GM19025 (cell line): ENCODE measurements around the gene ZNF506.
"Not testable (repeated sequence)": the region's sequence is repeated elsewhere in the genome, so short reads cannot be mapped to it uniquely, and the experiment has no call there.

Experiments
- ATAC-seq: cut with Tn5 transposase; IDR thresholded peaks from one replicate; pipeline ENCODE4 v1.9.1; 2021; ENCODE audit warnings: mild to moderate bottlenecking, low read depth, moderate library complexity; ENCODE audit not compliant: unreplicated experiment

Gene ZNF506

GRCh38 chr19:19781791-19782190 is 39.8 kb downstream of the ZNF506 start:
- ATAC-seq: not testable (repeated sequence)

DNA sequence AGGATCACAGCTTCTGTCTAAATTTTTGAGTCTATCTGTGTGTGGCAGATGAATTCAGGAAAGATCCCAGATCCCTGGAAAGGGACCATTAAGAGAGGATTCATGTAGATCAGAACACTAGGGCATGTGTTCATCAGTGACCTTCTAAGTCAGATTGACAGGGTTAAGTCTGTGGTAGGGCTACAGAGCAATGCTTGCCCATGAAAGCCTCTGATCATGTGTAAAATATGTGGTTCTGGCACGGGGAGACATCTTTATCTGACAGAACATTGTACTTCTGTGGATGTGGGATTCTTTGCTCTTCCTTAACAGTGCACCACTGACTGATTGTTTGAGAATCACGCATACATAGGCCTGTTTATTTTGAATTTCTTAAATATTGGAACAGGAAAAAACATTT is 42.9 kb downstream of the ZNF506 start:
- no peak for ATAC-seq

- ATAC-seq: no peak
These were observed 43.9 kb downstream of the ZNF506 start for GRCh38 chr19:19777692-19778091.

DNA sequence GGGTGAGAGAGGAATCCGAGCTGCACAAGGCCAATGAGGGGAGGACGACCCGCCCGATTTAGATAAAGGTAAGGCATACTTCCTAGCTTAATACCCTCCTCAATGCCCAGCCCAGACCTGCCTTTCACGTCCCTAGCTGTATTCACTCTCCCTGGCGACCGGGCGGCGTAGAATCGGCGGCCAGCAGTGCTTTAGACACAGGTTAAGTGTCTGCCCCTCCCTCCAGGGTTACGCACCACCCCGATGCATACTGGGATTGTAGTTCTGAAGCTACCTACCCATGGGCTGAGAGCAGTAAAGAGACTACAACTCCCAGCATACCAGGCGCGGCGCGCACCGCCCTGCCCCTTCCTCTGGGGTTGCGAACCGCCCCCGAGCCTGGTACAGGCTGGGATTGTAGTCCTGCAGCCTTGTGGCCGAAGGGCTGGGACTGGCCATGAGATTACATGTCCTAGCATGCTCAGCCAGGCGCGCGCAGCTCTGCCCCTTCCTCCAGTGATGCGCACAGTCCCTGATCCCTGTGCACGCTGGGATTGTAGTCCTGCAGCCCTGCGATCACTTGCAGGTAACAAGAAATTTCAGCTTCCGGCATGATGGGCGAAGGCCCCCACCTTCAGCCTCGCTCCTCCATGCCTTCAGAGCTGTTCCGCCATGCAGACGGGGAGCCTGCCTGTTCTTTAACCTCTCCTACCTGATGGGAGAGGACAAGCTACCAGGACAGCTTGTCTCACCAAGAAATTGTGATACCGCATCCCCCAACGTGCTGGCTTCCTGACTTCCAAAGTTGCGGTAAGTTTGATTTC is 45.1 kb downstream of the ZNF506 start:
- ATAC-seq: peak; percentile 97

DNA sequence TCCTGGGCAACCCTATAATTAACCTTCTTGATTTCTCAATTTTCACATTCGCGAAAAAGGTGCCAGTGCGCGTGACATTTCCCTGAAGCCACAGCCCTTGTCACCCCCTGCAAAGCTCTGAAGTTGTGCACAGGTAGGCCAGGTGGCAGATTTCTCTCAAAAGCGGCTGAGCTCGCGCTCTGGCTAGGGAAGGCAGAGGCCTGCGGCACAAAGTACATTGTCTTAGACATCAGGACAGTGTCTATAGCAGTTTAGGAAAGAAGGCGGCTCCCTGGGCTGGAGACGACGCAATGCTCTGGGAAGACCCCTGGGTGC is 45.7 kb downstream of the ZNF506 start:
- ATAC-seq: no peak

DNA sequence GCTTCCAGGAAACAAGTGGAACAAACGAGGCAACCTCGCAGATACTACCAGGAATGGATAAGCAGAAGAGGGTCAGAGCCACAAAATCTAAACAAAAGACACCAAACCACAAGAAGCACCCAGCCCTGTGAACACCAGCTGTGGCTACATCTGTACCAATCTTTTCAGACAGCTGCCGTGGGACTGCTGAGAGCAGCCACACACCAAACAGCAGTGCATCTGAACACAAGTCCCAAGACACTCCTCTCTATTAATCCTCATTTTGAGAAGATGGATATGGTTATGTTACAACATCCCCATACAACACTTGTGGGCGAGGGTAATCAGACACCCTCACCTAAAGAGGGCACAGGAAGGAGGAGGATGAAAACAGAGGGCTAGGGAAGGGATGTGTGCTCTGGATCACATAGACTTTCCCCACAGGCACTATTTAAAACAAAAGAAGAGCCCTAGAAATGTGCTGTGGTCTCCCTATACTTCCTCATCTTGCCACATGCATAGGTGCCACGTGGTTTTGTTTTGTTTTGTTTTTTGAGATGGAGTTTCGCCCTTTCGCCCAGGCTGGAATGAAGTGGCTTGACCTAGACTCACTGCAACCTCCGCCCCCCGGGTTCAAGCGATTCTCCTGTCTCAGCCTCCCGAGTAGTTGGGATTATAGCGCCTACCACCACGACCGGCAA is 47.1 kb downstream of the ZNF506 start:
- no peak for ATAC-seq

- ATAC-seq: not testable (repeated sequence)
These were observed 49.6 kb downstream of the ZNF506 start for GRCh38 chr19:19771963-19772362.

- not testable (repeated sequence) for ATAC-seq
These were observed 51.6 kb downstream of the ZNF506 start for GRCh38 chr19:19769971-19770370.

DNA sequence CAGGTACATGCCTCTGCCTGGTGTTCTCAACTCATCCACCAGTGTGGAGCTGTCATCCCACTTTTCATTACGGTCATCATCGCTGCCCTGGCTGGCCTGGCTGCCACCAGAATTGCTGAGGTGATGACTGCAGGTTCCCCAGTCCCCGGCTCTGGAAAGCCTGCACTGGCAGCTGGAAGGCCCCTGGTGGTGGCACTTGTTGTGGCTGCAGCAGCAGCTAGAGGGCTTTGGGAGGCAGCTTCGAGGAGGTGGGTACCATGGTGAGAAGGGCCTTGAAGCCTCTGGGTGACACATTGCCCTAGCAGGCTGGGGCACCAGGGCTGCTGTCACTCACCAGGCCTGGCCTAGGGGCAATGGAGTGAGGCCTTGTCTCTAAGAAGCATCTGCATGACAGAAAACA is 63.4 kb downstream of the ZNF506 start:
- no peak for ATAC-seq

DNA sequence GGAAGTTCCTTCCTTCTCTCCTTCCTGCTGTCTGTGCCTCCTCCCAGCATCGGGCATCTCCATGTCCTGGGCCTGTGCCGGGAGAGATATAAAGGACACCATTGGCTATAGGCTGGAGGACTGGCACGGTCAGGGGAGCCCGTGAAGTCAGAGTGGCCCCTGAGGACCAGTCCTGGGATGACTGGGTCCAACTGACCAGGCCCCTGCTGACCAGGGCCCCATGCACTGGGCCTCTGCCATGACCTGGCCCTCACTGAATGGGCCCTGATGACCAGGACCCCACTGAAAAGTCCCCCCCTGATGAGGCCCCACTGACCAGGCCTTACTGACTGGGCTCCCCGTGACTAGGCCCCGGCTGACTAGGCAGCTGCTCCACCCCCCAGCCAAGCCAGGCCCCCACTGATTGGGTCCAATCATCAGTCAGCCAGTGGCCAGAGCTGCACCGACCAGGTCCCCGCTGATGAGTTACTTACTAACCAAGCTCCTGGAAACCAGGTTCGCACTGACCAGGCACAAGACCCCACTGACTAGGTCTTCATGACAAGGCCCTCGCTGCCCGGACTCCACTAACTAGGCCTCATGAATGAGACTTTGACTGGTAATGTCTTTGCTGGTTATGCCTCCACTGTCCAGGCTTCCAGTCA is 68.7 kb downstream of the ZNF506 start:
- ATAC-seq: no peak

- no peak for ATAC-seq
These were observed 69.7 kb downstream of the ZNF506 start for GRCh38 chr19:19751846-19752245.

DNA sequence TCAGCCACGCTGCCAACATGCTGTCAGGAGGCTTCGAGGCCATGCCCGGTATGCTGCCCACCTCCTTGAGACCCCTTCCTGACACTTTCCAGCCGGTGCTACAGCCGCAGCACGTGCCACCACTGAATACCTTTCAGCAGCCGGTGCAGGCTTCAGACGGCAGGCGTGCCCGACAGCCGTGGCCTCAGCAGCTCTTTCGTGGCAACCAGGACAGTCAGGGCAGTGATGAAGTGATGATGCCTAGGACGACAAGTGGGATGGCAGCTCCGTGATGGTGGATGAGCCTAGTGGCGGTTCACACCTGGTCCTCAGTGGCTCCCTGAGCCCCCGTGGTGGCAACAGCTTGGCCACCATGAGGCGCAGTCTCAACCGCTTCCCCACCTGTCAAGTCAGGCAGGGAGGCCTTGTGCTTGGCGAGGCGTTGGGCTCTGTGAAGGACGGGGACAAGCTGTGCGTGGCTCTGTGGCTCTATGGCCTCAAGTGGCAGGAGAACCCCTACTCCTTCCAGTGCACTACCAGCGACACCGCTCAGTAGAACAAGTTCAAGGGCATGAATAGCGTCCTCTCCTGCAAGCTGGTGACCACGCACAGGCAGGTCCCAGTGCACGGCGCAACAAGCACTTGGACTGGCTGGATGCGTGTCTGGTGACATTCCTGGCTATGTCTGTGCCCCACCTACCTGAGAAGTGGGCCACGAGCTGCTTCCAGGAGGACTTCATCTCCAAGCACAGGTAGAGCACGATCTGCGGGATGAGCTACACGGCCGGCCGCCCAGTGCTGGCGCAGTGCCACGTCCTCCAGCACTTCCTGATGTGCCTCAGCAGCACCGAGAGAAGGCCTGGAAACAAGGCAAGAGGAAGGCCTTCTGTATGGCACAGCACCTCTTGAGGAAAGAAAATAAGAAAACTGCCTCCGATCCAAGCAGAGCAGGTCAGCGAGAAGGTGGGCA is 70.4 kb downstream of the ZNF506 start:
- no peak for ATAC-seq

DNA sequence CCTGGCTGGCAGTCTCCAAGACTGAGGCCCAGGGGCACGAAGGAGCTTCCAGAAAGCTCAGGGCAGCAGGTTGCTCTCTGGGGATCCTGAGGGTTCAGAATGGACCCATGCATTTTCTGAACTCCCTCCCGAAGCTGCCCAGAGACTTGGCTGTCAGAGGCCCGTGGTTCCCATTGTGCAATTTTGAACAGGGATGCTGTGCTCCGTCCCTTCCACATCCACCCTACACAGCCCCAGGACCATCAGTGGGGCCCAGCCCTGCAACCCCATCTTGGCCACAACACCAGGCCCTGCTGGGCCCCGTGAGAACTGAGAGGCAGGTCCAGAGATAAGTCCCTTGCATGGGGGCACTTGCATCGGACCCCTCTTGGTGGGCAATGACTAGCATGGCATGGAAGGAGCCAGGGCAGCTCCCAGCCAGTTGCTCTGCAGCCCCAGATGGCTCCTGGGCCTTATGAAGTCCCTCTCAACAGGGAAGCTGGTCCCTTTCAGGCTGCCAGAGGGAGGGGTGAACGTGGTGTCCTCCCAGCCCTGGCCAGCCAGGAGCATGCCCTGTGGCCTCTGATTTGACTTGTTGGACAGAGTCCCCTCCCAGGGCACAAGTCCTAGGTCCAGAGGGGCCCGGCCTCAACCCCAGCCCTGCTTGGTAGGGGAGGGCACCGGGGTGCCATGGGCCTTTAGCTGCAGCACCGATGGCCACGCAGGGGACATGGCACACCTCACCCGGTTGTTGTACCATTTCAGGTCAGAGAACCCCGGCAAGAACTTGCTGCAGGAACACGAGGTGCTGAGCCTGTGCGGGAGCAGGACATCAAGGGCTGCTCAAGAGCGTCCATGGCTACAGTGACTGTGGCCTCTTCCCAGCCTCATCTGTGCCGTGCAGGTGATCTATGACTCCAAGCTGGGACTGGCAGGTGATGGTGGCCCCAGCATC is 71.4 kb downstream of the ZNF506 start:
- no peak for ATAC-seq

DNA sequence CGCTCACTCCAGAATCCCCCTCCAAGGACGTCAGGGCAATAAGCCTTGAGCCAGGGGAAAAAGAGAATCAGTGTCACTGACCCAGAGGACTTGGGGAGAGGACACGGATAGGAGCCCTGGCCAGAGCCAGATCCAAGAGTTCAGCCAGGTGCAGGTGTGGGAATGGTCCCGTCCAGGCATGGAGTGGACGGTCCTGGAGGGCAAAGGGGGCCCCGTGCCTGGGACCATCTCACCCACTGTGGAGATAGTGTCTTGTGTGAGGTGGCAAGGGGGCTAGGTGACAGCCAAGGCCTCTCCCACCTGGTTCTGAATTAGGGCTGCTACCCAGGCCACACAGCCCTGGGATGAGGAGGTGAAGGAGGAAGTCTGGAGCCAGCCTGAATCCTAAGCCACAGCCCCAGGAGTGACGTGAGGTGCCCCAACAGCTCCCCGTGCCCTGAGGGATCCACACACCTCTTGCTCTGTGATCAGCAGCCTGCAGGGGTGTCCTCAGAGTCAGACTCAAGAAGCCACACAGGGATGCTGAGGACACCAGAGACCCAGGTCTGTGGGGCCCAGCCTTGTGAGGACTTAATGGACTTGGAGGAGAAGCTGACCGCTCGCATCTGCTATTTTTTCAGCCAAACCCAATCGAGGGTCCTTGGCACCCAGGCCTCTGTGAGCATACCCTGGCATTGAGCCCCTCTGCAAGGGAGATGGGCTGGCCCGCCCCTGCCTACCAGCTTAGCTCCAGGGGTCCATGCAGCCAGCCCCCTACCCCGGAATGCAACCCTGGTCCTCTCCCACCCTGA is 72.2 kb downstream of the ZNF506 start:
- ATAC-seq: no peak

GRCh38 chr19:19748249-19748938 is 73.2 kb downstream of the ZNF506 start:
- ATAC-seq: no peak

DNA sequence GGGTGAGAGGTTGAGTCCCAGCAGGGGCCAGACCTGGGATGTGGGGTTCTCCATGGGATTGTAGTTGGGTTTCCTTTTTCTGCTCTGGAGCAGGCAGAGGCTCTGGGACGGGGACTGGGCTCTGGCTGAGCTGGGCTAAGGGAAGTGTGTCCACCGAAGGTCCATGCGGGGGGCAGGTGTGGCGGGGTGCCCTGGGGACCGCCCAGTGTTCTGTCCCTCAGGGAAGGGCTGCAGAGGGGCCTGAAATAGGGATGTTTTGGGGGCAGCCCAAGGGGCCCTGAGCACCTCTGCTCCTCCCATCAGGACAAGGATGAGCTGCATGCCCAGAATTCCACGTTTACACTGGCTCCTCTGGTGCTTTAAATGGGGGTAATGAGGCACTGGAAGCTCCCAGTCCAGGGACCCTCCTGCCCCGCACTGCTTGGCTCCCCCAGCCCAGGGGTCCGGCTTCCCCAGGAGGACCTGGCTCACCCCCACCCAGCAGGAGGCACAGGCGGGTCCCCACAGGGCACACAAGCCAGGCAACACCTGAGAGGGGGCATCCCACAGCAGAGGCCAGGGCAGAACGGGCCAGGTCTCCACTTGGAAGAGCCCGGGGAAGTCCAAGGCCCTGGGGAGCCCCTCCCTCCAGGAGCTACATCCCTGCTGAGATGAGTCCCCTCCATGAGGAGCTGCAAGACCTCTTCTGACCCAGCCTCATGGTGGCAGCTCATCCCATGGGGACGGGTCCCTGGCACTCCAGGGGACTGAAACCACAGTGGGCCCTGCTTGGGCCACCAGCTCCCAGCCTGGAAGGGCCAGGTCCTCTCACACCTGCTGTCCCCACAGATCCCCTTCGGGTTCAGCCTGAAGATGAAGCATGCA is 74.0 kb downstream of the ZNF506 start:
- no peak for ATAC-seq
